ENCODE results near the gene OR10A5. TPM values are rescaled to one million over a fixed set of nuclear protein-coding genes. Genes with fewer than 3 reads are reported as not detected.
"Not testable (repeated sequence)": the region's sequence is repeated elsewhere in the genome, so short reads cannot be mapped to it uniquely, and the experiment has no call there.

Gene OR10A5
- total RNA-seq, 1 donor from 2014 or later: not detected

DNA sequence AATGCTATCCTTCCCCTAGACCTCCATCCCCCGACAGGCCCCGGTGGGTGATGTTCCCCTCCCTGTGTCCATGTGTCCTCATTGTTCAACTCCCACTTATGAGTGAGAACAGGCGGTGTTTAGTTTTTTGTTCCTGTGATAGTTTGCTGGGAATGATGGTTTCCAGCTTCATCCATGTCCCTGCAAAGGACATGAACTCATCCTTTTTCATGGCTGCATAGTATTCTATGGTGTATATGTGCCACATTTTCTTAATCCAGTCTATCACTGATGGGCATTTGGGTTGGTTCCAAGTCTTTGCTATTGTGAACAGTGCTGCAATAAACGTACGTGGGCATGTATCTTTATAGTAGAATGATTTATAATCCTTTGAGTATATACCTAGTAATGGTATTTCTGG, 42.2 kb downstream of the OR10A5 start:
- DNase-seq (ENCODE audit: low spot score); H3K36me3 Mint-ChIP-seq (ENCODE audit: low read depth); H3K9me3 Mint-ChIP-seq; H3K27ac Mint-ChIP-seq; intact Hi-C loops (cut with micrococcal nuclease); H3K4me1 Mint-ChIP-seq (ENCODE audit: low read depth); H3K4me3 Mint-ChIP-seq (ENCODE audit: low read depth): not testable (repeated sequence)
- peaks cover 17% of the 10 kb centered on the region for H3K27me3 Mint-ChIP-seq (ENCODE audit: low read depth)

DNA sequence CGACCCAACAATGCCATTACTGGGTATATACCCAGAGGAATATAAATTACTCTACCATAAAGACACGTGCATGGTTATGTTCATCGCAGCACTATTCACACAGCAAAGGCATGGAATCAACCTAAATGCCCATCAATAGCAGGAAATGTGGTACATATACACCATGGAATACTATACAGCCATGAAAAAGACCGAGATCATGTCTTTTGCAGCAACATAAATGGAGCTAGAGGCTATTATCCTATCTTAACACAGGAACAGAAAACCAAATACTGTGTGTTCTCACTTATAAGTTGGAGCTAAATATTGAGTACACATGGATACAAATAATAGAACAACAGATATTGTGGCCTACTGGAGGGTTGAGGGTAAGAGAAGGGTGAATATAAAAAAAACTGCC, 43.3 kb downstream of the OR10A5 start:
- H3K27ac Mint-ChIP-seq: no peak overlapping the region
- DNase-seq (ENCODE audit: low spot score): no peak
- H3K4me3 Mint-ChIP-seq (ENCODE audit: low read depth): no peak overlapping the region
- no peaks in the 10 kb centered on the region for H3K36me3 Mint-ChIP-seq (ENCODE audit: low read depth)
- H3K27me3 Mint-ChIP-seq (ENCODE audit: low read depth): peaks cover 12% of the 10 kb centered on the region
- no peaks in the 10 kb centered on the region for H3K4me1 Mint-ChIP-seq (ENCODE audit: low read depth)
- intact Hi-C loops (cut with micrococcal nuclease): no loop called here
- H3K9me3 Mint-ChIP-seq: no peaks in the 10 kb centered on the region

DNA sequence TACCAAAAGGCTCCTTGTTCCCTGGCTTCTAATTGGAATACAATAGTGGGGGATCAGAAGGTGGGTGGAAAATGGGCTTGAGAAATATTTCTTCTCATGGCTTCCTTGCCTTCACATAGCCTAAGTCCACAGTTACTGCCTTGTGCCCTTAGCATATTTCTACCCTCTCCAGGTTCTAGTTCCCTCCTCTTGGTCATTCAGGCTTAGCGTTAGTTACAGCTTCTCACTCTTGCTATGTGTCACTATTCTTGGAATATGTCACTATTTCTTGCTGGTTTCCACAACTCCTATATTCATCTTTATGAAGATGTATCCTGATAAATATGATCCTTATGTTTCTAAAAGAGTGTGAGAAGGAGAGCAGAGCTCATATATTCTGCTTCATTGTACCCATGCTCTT, 44.4 kb downstream of the OR10A5 start:
- intact Hi-C loops (cut with micrococcal nuclease): no loop called here
- Mint-ChIP-seq H3K9me3 (no peaks in the 10 kb centered on the region), H3K4me3 (ENCODE audit: low read depth) (no peak overlapping the region), H3K27me3 (ENCODE audit: low read depth) (peaks cover 9% of the 10 kb centered on the region), H3K36me3 (ENCODE audit: low read depth) (no peaks in the 10 kb centered on the region), H3K4me1 (ENCODE audit: low read depth) (peaks cover 2% of the 10 kb centered on the region), H3K27ac (no peak overlapping the region)
- DNase-seq (ENCODE audit: low spot score): no peak

DNA sequence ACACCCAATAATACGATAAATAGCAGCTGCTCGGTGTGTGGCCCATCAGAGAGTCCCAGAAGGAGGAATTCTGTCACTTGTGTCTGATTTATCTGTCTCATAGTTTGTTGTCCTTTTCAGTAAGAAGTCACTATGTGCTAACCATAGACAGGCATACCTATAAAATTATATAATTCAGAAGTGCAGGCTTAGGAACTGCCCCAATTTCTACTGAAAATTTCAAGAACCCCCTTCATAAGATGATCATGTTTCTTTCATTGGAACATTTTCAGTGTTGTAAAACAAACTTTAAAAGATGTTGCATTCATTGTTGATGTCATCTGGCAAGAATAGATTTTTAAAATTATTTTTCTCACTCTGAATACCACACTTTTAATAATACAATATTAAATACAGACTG, 46.9 kb downstream of the OR10A5 start, which contains the start of gene OR2D2:
Gene OR2D2, minus strand, starts transcription at position 101 of the 400 bp plus-strand sequence. Its CDS starts 0 bp downstream, at position 101.
- intact Hi-C loops (cut with micrococcal nuclease): no loop called here
- DNase-seq (ENCODE audit: low spot score): no peak
- H3K27me3 Mint-ChIP-seq (ENCODE audit: low read depth): peaks cover 3% of the 10 kb centered on the region
- H3K9me3 Mint-ChIP-seq: no peaks in the 10 kb centered on the region
- H3K36me3 Mint-ChIP-seq (ENCODE audit: low read depth): no peaks in the 10 kb centered on the region
- peaks cover 8% of the 10 kb centered on the region for H3K4me1 Mint-ChIP-seq (ENCODE audit: low read depth)
- H3K27ac Mint-ChIP-seq: no peak within 1 kb of the TSS
- H3K4me3 Mint-ChIP-seq (ENCODE audit: low read depth): no peak within 1 kb of the TSS

DNA sequence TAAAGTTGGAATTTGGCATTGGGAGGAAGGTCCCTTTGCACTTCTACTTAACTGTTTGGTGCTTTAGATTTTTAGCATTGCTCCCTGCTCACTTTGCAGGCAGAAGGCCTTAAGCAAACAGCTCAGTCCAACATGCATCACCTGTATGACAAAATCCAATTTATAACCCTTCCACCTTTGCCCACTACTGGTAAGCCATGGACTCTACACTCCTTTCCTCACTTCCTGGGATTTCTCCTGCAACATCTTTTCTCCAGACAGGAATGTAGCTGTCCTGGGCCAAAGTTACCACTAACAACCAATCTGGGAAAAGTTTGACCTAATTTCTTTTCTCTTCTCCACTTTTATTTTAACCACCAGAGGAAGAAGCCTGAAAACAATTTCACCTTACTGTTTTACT, 48.6 kb downstream of the OR10A5 start:
- intact Hi-C loops (cut with micrococcal nuclease): no loop called here
- DNase-seq (ENCODE audit: low spot score): no peak
- Mint-ChIP-seq H3K27ac (no peak overlapping the region), H3K36me3 (ENCODE audit: low read depth) (no peaks in the 10 kb centered on the region), H3K4me1 (ENCODE audit: low read depth) (peaks cover 8% of the 10 kb centered on the region), H3K4me3 (ENCODE audit: low read depth) (no peak overlapping the region), H3K27me3 (ENCODE audit: low read depth) (peaks cover 5% of the 10 kb centered on the region), H3K9me3 (no peaks in the 10 kb centered on the region)

DNA sequence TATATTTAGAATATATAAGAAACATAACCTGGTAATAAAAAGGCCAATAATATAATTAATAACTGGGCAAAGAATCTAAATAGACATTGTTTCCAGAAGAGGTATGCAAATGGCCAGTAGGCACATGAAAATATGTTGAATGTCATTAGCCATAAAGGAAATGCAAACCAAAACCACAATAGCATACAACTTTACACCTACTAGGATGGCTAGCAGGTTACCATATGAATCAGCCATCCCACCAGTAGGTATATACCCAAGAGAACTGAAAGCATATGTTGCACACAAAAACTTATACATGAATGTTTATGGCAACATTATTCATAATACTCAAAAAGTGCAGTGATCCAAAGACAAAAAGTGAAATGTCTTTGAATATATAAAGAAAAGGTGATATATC, 49.5 kb downstream of the OR10A5 start:
- no peaks in the 10 kb centered on the region for H3K36me3 Mint-ChIP-seq (ENCODE audit: low read depth)
- H3K27me3 Mint-ChIP-seq (ENCODE audit: low read depth): peaks cover 5% of the 10 kb centered on the region
- no peak overlapping the region for H3K4me3 Mint-ChIP-seq (ENCODE audit: low read depth)
- DNase-seq (ENCODE audit: low spot score): no peak
- intact Hi-C loops (cut with micrococcal nuclease): loop anchor here (1.0 kb wide), 1 partner anchor 38 kb away; no protein-coding TSS in a partner anchor
- no peaks in the 10 kb centered on the region for H3K9me3 Mint-ChIP-seq
- peaks cover 8% of the 10 kb centered on the region for H3K4me1 Mint-ChIP-seq (ENCODE audit: low read depth)
- H3K27ac Mint-ChIP-seq: no peak overlapping the region

Other genes starting within 250 kb of the OR10A5 start
- 29.4 and 30.1 TPM in 2 replicates for gene RRP8, start 242.1 kb upstream of the OR10A5 start, total RNA-seq
- 99.5 and 105 TPM in 2 replicates for gene ILK, start 241.9 kb upstream of the OR10A5 start, total RNA-seq
- gene TAF10, start 233.5 kb upstream of the OR10A5 start, total RNA-seq: 134 and 142 TPM in 2 replicates
- 36.2 and 39.1 TPM in 2 replicates for gene TPP1, start 226.3 kb upstream of the OR10A5 start, total RNA-seq
- gene DCHS1, start 189.9 kb upstream of the OR10A5 start, total RNA-seq: 0.51 and 0.57 TPM in 2 replicates
- 103 and 108 TPM in 2 replicates for gene MRPL17, start 162.3 kb upstream of the OR10A5 start, total RNA-seq
- gene OR2AG2, start 73.7 kb upstream of the OR10A5 start, total RNA-seq: 0.34 and 0.60 TPM in 2 replicates
- gene OR2AG1, start 62.7 kb upstream of the OR10A5 start, total RNA-seq: not detected in 2 replicates
- 0.32 and 0.53 TPM in 2 replicates for gene OR6A2, start 46.0 kb upstream of the OR10A5 start, total RNA-seq
- 0.02 TPM in 1 of 2 replicates, not detected in the other for gene OR10A2, start 17.4 kb downstream of the OR10A5 start, total RNA-seq
- not detected in 2 replicates for gene OR10A4, start 30.9 kb downstream of the OR10A5 start, total RNA-seq
- gene OR2D2, start 46.8 kb downstream of the OR10A5 start, total RNA-seq: 0.94 and 1.4 TPM in 2 replicates
- not detected in 2 replicates for gene OR2D3, start 75.3 kb downstream of the OR10A5 start, total RNA-seq
- gene ZNF215, start 80.7 kb downstream of the OR10A5 start, total RNA-seq: 5.1 and 6.7 TPM in 2 replicates
- not detected in 2 replicates for gene ZNF214, start 174.7 kb downstream of the OR10A5 start, total RNA-seq
- 0.28 and 0.39 TPM in 2 replicates for gene NLRP14, start 174.8 kb downstream of the OR10A5 start, total RNA-seq
- gene RBMXL2, start 243.3 kb downstream of the OR10A5 start, total RNA-seq: 0.09 TPM in 1 of 2 replicates, not detected in the other